RPMI8226 (cell line): Measurements from ENCODE around the gene TOR3A.
A peak's percentile ranks its signal among the peaks of the same experiment; 100 is the strongest.
"Not testable (repeated sequence)": the region's sequence is repeated elsewhere in the genome, so short reads cannot be mapped to it uniquely, and the experiment has no call there.

ENCODE experiments used
- DNase-seq: peaks from one replicate; pipeline ENCODE4 v3.0.0-alpha.2; 2015

The TOR3A gene, protein sequence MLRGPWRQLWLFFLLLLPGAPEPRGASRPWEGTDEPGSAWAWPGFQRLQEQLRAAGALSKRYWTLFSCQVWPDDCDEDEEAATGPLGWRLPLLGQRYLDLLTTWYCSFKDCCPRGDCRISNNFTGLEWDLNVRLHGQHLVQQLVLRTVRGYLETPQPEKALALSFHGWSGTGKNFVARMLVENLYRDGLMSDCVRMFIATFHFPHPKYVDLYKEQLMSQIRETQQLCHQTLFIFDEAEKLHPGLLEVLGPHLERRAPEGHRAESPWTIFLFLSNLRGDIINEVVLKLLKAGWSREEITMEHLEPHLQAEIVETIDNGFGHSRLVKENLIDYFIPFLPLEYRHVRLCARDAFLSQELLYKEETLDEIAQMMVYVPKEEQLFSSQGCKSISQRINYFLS

DNA sequence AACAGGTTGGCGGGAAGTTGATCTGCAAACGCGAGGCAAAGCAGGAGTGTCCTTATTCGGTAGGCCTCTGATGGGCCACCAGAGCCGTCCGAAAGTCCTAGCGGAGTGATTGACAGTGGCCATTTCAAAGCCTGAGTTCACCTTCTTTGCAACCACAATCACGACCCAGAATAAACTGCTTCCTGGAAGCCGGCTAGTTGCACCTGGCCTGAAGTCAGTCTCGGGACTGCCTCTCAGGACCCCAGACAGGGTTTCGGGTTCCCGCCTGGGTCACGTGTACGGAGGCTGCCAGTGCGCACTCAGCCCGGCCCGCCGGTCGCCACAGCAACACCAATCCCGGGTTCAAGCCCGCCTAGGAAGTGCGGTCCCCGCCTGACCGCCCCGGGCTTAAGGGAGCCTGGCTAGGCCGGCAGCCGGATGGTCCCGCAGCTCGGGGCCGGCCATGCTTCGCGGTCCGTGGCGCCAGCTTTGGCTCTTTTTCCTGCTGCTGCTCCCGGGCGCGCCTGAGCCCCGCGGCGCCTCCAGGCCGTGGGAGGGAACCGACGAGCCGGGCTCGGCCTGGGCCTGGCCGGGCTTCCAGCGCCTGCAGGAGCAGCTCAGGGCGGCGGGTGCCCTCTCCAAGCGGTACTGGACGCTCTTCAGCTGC, at the start of gene TOR3A:
TOR3A (plus strand) TSS at position 384 of the 646 bp plus-strand sequence; CDS start at position 443, 59 bp downstream.
- peak; percentile 98 for DNase-seq

DNA sequence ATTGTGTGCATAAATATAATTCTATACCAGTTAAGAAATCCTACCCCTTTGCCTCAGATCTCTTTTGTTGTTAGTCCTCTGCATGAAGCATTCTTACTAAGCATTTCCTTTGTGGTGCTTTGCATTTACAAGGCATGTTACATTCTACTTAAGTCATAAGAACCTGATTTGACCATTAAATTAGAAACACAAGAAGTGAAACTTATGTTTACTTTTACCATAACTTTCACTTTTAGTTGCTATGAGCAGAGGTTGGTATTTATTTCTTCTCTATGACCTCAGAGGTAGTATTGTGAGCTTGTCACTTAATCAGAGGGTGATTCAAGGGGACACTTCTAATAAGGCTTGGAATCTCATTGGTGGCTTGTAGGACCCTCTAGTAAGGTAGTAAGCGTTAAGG, 47.1 kb upstream of the TOR3A start:
- DNase-seq: no peak

DNA sequence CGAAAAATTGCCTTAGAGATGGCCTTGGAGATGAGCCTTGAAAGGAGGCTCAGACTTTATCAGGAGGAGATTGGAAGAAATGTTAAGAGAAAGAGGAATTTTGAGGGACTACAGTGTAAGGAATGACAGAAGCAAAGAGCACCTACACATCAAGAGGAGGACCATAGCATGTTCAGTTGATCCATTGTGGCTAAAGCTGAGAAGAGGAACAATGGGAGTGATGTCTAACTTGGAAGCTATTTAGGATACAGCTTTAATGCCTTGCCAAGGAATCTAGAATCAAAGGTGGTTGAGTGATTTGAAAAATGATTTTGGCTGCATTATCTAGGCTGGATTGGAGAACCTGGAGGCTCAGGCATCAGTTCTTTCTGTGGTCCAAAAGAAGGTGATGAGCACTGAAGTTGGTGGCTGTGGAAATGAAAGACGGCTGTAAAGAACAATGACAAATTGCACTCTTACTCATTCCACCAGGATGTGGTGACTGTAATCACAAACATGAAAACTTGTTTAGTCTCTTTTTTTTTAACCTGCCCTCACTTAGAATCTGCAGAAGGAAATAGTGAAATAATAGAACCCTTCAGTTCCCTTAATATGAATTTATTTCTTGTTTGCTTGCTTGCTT, 44.9 kb upstream of the TOR3A start:
- DNase-seq: no peak

DNA sequence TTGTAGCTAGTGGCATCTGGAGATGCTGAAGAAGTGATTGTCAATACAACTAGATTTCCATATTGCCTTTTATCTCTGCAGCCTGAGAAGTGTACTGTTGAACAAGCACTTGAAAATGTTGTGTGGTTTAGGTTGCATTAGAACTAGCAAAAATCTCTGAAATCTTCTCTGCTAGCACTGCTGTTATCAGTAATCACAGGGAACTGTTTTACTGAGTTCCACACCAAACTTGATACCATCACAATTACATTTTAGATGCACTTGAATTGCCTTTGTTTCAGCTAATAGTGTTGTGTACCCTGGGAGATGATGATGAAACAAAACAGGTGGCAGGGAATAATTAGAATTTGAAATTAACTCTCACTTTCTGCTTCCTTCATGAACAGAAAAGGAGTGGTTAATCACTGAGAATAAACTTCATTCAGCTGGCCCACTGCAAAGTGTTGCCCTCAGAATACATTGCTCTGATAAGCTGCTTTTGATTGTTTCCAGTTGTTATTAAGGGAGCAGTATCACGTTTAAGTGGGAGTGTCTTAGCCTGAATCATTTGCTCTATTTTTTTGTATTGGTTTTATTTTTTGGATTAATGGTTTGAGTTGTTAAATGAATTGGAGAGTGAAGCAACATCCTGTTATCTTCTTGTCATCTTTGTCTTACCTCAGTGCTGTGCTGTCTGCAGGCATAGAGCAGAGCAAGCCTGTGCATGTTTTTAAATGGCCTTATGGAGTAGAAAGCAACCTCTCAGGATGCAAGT, 43.2 kb upstream of the TOR3A start:
- DNase-seq: no peak

DNA sequence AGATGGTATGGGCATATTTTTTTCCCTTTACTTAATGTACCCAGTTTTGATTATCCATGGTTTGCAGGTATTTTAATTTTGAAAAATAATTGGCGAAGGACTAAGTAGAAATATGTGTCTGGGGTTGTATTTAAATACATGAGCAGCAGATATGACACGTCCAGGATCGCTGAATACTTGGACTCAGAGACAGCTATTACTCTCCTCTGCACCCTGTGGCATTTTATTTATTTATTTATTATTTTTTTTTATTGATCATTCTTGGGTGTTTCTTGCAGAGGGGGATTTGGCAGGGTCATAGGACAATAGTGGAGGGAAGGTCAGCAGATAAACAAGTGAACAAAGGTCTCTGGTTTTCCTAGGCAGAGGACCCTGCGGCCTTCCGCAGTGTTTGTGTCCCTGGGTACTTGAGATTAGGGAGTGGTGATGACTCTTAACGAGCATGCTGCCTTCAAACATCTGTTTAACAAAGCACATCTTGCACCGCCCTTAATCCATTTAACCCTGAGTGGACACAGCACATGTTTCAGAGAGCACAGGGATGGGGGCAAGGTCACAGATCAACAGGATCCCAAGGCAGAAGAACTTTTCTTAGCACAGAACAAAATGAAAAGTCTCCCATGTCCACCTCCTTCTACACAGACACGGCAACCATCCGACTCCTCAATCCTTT, 42.2 kb upstream of the TOR3A start:
- not testable (repeated sequence) for DNase-seq

DNA sequence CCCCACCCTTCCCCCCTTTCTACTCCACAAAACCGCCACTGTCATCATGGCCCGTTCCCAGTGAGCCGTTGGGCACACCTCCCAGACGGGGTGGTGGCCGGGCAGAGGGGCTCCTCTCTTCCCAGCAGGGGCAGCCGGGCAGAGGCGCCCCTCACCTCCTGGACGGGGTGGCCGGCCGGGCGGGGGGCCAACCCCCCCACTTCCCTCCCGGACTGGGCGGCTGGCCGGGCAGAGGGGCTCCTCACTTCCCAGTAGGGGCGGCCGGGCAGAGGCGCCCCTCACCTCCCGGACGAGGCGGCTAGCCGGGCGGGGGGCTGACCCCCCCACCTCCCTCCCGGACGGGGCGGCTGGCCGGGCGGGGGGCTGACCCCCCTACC, 41.7 kb upstream of the TOR3A start:
- not testable (repeated sequence) for DNase-seq

DNA sequence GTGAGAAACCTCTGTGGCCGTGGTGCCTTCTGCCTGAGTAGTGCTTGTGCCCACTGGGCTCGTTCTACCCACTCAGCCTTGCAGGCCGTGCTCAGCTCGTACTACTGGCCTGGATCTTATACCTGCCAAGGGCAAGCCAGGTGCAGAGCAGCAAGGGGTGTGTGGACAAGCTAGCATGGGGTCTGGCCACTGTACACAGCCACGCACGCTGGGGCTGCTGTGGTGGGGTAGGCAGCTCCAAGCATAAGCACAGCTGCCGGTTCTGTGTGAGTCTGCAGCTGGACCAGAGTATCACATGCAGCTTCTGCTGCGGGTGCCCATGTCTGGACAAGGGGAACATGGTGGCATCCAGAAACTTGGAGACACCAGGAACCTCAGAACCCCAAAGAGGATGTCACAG, 39.8 kb upstream of the TOR3A start:
- DNase-seq: no peak

DNA sequence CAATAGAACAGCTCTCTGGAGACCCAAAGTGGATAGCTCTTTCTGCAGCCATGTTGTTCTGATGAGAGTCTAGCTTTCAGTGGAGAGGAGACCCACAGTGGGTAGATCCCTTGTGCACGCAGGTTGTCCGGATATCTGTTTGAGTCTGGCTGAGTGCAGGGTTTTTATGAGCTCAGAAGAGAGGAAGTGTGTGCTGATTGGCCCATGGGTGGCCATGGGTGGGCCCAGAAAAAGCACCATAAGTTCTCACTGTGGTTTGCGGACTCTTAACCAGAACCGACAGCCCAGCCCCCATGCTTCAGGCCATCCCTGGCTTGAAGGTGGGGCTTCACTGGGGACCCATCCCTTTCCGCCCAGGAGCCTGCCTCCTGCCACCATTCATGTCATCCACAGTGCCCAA, 39.2 kb upstream of the TOR3A start:
- DNase-seq: no peak

DNA sequence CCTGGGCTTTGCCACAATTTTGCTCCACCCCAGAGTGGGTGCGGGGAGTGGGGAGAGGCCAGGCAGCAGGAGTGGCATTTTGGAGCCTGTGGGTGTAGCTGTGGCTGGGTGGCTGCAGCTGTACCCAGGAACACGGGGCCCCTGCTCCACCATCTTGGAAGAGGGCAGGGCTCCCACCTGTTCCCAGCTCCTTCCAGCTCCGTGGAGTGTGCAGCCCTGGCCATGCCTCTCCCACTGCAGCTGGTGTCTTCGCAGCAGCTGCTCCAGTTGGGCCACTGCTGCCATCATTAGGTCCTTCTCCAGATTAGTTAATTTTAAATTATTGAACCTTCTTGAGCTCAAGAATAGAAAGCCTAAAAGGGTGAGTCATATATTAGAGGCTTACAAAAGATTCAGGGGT, 38.6 kb upstream of the TOR3A start:
- DNase-seq: no peak

DNA sequence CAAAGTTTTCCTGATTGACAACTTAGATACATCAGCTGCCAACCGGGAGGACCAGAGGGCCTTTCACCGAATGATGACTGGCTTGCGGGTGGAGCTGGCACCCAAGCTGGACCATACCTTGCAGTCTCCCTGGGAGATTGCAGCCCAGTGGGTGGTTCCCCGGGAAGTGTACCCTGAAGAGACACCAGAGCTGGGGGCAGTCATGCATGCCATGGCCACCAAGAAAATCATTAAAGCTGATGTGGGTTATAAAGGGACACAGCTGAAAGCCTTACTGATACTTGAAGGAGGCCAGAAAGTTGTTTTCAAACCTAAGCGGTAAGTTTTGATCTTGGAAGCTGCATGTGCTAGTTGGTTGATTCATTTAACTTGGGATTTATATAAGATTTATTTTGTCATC, 38.0 kb upstream of the TOR3A start:
- no peak for DNase-seq

DNA sequence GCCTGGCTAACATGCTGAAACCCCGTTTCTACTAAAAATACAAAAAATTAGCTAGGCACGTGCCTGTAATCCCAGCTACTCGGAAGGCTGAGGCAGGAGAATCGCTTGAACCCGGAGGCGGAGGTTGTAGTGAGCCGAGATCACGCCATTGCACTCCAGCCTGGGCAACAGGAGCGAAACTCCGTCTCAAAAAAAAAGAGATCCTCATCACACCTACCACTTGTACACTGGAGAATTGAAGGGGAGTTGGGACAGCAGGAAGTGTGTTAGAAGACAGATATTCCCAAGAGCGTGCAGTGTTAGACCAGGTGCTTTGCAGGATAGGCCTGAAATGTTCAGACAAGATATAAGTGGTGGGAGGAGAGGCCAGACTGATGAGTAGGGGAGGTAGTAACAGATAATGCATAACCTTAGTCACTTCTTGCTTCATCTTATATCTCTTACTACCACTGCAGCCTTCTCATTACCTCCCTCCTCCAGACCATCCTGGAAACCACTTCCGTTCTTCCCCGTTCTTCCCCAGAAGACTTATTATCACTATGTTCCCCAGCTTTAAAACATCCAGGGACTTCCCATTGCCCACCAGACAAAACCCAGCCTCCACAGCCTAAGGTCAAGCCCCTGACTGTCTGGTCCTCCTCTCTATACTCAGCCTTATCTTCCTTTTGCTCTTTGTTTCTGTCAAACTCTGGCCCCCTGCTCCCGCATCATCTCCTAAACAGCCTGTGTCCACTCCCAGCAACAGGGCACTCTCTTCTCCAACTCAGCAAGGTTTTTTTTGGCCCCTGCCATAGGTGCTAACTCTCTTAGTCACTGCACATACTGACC, 34.8 kb upstream of the TOR3A start:
- DNase-seq: no peak

DNA sequence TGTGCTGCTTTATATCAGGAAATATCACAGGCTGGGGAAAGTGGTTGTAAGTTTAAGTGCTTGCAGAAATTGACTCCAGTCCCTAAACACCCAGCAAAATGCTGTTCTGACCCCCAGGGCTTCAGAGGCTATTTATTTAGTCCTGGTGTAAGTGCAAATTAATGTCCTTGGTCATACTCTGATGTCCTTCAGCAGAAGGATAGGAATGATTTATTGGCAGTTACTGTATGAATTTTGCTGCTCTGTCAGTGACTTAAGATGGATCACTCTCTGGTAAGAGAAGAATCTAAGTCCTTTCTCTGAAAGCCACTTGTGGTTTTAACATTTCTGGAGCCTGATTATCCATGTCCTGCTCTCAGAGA, 34.3 kb upstream of the TOR3A start:
- DNase-seq: no peak

DNA sequence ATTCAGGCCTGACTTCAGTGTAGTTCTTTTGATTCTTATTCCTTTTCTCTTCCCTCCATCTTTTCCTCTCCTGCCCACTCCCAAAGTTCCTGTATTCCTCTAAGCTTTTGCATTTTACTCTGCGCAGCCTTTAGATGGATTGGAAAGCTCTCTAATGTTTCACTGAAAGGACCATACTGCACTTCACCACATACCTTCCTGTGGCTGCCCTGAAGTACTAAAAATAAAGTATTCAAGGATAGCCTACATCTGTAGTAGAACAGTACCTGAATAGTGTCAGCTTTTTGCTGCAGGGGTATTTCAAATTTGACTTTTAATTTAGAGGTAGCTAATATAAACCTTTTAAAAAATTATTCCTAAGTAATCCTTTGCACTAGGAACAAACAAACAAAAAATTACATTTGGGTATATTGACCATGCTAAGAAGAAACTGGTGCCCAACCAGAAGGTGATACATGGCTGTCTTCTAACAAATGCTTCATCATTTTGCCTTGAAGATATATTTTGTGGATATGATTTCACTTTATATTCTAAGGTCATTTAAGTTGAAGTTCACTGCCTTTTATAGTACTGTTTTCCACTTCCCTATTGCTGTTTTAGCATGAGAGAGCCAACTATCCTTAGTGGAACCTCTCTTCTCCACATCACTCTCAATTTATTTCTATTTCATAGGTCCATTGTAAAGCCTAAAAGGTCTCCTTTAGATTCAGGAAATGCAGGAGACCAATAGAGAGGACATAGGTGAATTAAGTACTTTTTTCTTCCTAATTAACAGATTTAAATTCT, 33.3 kb upstream of the TOR3A start:
- DNase-seq: no peak

DNA sequence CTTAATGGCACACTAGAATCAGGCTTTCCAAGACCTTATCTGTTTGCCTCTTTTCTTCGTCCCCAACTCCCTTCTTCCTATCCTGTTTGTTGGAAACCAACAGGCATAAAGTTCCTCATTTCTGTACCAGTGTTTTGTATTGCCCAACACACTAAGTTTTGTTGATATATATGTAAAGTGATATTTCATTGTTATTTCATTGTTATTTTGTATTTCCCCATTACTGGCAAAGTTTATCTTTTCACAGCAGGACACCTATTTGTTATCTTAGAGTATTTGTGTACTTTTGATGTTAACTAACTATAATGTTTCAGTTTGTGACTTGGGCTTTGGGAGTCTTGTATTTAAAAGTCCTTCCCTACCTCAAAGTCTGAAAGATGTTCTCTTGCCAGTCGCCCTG, 29.1 kb upstream of the TOR3A start:
- no peak for DNase-seq

DNA sequence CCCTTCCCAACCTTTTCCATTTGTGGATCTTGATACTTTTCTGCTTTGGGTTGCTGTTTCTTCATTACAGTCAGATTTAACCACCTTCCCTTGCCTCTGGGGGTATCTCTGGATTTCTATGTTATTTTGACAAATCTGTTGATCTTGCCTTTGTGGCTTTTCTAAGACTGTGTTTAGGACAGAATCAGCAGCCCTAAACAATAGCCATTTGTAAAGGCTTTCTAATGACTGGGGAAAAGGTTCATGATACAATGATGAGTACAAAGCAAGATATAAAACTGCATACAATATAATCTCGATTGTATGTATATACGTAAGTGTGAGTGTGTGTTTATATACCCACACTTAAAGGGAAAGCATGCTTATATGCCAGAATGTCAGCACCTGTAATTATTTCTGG, 28.4 kb upstream of the TOR3A start:
- DNase-seq: no peak

DNA sequence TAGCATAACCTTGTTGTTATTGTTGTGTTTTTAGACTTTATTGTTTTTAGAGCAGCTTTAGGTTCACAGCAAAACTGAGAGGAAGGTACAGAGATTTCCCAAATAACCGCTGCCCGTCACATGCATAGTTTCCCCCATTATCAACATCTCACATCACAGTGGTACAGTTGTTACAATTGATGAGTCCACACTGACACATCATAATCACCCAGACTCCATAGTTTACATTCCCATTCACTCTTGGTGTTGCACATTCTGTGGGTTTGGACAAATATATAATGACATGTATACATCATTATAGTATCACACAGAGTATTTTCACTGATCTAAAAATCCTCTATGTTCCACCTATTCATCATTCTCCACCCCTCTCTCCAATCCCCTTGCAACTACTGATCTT, 25.9 kb upstream of the TOR3A start:
- DNase-seq: no peak

DNA sequence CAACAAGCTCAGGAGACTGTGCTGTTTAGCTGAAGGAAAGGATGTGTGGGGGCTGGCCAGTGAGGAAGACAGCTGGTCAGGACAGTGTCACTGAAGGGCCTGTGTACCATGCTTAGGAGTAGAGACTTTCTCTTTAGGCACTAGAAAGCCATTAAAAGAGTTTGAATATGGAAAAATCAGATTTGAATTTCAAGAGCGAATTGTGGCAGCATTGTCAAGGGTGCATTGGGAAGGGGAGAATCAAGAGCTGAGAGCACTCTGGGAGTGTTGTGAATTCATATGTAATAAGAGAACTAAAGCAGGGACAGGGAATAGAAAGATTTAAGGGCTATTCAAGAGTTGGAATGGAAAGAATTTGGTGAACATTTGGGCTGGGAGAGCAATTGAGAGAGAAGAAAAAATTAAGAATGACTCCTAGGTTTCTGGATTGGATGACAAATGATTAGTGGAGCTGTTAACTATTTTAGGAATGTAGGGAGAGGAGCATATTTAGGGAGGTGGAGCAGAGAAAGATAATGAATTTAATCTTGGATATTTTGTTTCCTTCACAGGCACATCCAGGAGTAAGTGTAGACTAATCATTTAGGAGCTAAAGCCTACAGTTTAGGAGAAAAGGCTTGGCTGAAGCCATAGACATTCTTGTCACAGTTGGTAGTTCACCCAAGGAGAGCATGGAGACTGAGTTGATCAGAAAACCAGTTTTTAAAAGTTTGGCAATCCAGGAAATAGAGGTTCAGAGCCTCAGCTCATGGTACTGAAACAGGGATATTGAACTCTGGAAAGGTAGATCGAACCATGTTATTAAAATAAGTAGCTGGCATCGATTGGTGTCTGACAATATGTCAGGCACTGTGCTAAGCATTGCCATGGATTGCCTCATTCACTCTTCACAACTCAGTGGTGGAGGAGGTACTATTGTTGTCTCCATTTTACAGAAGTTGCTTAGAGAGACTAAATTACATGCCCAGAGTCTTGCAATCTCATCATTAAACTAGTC, 23.1 kb upstream of the TOR3A start:
- DNase-seq: no peak

DNA sequence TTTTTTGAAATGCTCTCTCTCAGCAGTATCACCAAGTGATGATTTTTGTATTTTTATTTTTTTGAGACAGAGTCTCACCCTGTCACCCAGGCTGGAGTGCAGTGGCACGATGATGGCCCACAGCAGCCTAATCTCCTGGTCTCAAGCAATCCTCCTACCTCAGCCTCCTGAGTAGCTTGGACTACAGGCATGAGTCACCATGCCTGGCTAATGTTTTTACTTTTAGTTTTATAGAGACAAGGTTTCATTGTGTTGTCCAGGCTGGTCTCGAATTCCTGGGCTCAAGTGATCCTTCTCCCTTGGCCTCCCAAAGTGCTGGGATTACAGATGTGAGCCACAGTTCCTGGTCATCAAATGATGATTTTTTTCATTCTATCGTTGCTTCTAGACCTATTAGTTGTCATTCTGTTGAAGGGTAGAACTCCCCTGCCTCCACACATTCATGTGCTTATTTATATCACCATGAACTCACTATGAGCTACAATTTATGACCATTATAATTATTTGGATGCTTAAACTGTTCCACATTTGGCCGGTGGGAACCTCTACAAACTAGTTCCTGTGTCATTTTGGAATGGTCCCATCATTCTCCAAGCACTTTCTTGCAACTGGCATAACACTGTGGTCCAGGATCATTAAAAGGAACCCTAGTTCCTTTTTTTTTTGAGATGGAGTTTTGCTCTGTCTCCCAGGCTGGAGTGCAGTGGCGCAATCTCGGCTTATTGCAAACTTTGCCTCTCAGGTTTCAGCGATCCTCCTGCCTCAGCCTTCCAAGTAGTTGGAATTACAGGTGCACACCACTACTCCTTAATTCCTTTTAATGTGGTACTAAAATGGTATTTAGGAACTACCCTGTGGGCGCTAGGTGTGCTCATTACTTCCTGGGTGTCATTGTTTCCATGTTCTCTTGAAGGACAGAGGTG, 20.2 kb upstream of the TOR3A start:
- DNase-seq: no peak

DNA sequence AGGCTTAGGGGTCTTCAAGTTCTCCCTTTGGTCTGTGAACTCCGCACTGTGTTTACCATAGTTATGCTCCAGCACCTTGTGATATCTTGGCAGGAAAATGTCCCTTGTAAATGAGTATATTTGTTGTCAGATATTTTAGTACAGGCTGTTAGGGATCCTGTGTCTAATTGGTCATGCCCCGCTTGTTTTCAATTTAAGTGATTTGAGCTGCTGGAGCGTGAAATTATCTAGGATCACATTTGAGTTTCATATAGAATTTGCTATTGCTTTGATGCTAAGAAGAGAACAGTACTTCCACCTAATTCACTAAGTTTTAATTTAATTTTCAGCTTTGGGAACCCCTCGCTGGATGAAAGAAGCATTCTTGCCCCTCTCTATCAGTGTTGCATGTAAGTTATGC, 15.4 kb upstream of the TOR3A start:
- DNase-seq: no peak
